ENCODE results near the gene FAH.

GRCh38 chr15:80163217-80163616 is 10.4 kb downstream of the FAH start:
- no peak for TF ChIP-seq GATA2 (IDR thresholded peaks at IDR 0.05; ENCODE audit: low read depth, low read length)
- TF ChIP-seq GATA3 (IDR thresholded peaks at IDR 0.05; ENCODE audit: low read depth, low read length), result no peak

Data from SH-SY5Y (cell line).